HepG2 (cell line): Measurements from ENCODE around the gene LPIN3. TPM values are rescaled to one million over a fixed set of nuclear protein-coding genes. Genes with fewer than 3 reads are reported as not detected.

Experiments used
- ATAC-seq: fragments of 200-7000 bp; cut with Tn5 transposase; 3 replicates; pipeline ENCODE4 v1.9.1; 2020; ENCODE audit warnings: mild to moderate bottlenecking, moderate library complexity
- BruUV-seq: library from RNA; stranded (reverse); fragments of 400-500 nt; replicated peaks from 2 replicates; lab custom pipeline; 2021; lab: Mats Ljungman, UMichigan
- CTCF ChIA-PET: fragments of 300-600 bp; formaldehyde crosslinking; extraction: SDS; loops from one replicate; lab custom pipeline; 2021; ENCODE audit warnings: low total read pairs, inconsistent platforms, low intra/inter-chr PET ratio; lab: Yijun Ruan, JAX
- POLR2A ChIA-PET: fragments of 350-600 bp; sonication (Branson Sonifier 250); formaldehyde crosslinking; loops from one replicate; lab custom pipeline; 2020; ENCODE audit warnings: antibody characterized with exemption, inconsistent platforms; lab: Yijun Ruan, JAX
- DNase-seq: peaks from one replicate; pipeline ENCODE4 v3.0.0-alpha.2; 2015; ENCODE audit warnings: low spot score
- FAIRE-seq: peaks from 3 replicates; lab custom pipeline; 2011; peaks lifted over from hg19 to GRCh38; lab: Jason Lieb, UNC
- H2AFZ ChIP-seq: one replicate; pipeline ENCODE4 v1.6.1; 2011; ENCODE audit warnings: low read length, inconsistent platforms
- H3K27ac ChIP-seq: fragments of 300-600 bp; 3 replicates; pipeline ENCODE4 v1.8.0; 2011; ENCODE audit warnings: mixed run types, mild to moderate bottlenecking, mixed read lengths, low read length, inconsistent platforms; ENCODE audit not compliant: insufficient read depth; ENCODE audit errors: extremely low read length
- H3K27me3 ChIP-seq, 2 experiments: fragments of 200-600 bp in 1 of 2; 2 replicates in 1 of 2; 3 replicates in 1 of 2; pipeline versions ENCODE4 v1.6.0 to v1.8.0; 2011; ENCODE audit warnings: low read length in 2 of 2, mild to moderate bottlenecking in 2 of 2, moderate library complexity in 2 of 2, inconsistent platforms in 1 of 2; ENCODE audit not compliant: insufficient read depth in 2 of 2, control insufficient read depth in 1 of 2
- H3K36me3 ChIP-seq, 2 experiments: fragments of 200-600 bp in 1 of 2; replicated peaks in 1 of 2; 2 replicates in 1 of 2; 3 replicates in 1 of 2; pipeline versions ENCODE4 v1.5.1 to v1.8.0; 2011; ENCODE audit warnings: low read length in 2 of 2, inconsistent platforms in 1 of 2; ENCODE audit not compliant: insufficient read depth in 2 of 2, control insufficient read depth in 1 of 2
- H3K4me1 ChIP-seq: 2 replicates; pipeline ENCODE4 v1.5.1; 2012; ENCODE audit warnings: low read length, inconsistent platforms; ENCODE audit not compliant: insufficient read depth
- H3K4me2 ChIP-seq: 2 replicates; pipeline ENCODE4 v1.6.0; 2011; ENCODE audit warnings: low read depth, low read length, inconsistent platforms
- H3K4me3 ChIP-seq, 3 experiments: fragments of 200-600 bp in 1 of 3; sonication (generic), shearing (Covaris generic) in 1 of 3; replicated peaks in 1 of 3; 2 replicates each; pipeline ENCODE4 v1.5.1; 2011 to 2016; ENCODE audit warnings: low read length in 3 of 3, inconsistent platforms in 2 of 3, low read depth in 2 of 3, mild to moderate bottlenecking in 2 of 3, control low read depth in 1 of 3, mixed read lengths in 1 of 3; ENCODE audit not compliant: insufficient read depth in 1 of 3
- H3K79me2 ChIP-seq: one replicate; pipeline ENCODE4 v1.6.1; 2011; ENCODE audit warnings: low read length, inconsistent platforms; ENCODE audit not compliant: insufficient read depth
- H3K9ac ChIP-seq: 2 replicates; pipeline ENCODE4 v1.6.0; 2011; ENCODE audit warnings: mild to moderate bottlenecking, low read depth, low read length, inconsistent platforms; ENCODE audit not compliant: insufficient read depth
- H3K9me3 ChIP-seq: 2 replicates; pipeline ENCODE4 v1.5.1; 2012; ENCODE audit warnings: mild to moderate bottlenecking, low read length
- H4K20me1 ChIP-seq: 2 replicates; pipeline ENCODE4 v1.6.0; 2011; ENCODE audit warnings: inconsistent platforms, mild to moderate bottlenecking, low read length, moderate library complexity; ENCODE audit not compliant: insufficient read depth
- BORCS8-MEF2B ChIP-seq: sonication (generic); formaldehyde crosslinking; IDR thresholded peaks from 2 replicates; pipeline ENCODE4 v1.8.0; 2022; ENCODE audit warnings: mild to moderate bottlenecking, missing genetic modification reagents
- E2F5 ChIP-seq: sonication (generic); formaldehyde crosslinking; conservative IDR thresholded peaks from 2 replicates; pipeline ENCODE4 v1.4.0; 2020; ENCODE audit warnings: missing genetic modification reagents
- EZH2 ChIP-seq: conservative IDR thresholded peaks from 2 replicates; pipeline ENCODE4 v1.6.1; 2012; ENCODE audit warnings: mild to moderate bottlenecking, low read depth, low read length, moderate library complexity
- NFIB ChIP-seq: sonication (generic); formaldehyde crosslinking; IDR thresholded peaks from 2 replicates; pipeline ENCODE4 v1.9.0; 2021; ENCODE audit warnings: missing genetic modification reagents, mild to moderate bottlenecking, borderline replicate concordance
- SRSF9 ChIP-seq: fragments of 200-400 bp; formaldehyde crosslinking; IDR thresholded peaks from 2 replicates; pipeline ENCODE4 v1.6.1; 2018; ENCODE audit warnings: borderline replicate concordance, mild to moderate bottlenecking, low read depth, low read length; ENCODE audit not compliant: insufficient read depth, poor library complexity, severe bottlenecking
- ZBTB14 ChIP-seq: sonication (generic); formaldehyde crosslinking; IDR thresholded peaks from 2 replicates; pipeline ENCODE4 v1.4.0; 2020; ENCODE audit warnings: missing genetic modification reagents
- ZBTB4 ChIP-seq: sonication (generic); formaldehyde crosslinking; IDR thresholded peaks from 2 replicates; pipeline ENCODE4 v1.4.0; 2020; ENCODE audit warnings: missing genetic modification reagents, mild to moderate bottlenecking, borderline replicate concordance
- ZEB1 ChIP-seq: IDR thresholded peaks from 2 replicates; pipeline ENCODE4 v1.6.1; 2012; ENCODE audit warnings: mild to moderate bottlenecking, low read depth, inconsistent platforms; ENCODE audit not compliant: insufficient replicate concordance
- WGBS: methylation state at CpG from one replicate; pipeline ENCODE4 v1.1.6; 2017; ENCODE audit warnings: low lambda C conversion rate; 5-methylcytosine and 5-hydroxymethylcytosine counted together
- in situ Hi-C: cut with HindIII; loops from 2 replicates; pipeline ENCODE4 v1.10.0; 2017; ENCODE audit warnings: low pct_unique_long_range_greater_than_20kb; ENCODE audit not compliant: extremely low pct_ligation_motif_present
- intact Hi-C: fragments of 100-400 bp; cut with micrococcal nuclease; formaldehyde crosslinking; loops from one replicate; pipeline ENCODE4 v1.10.0; 2022; ENCODE audit not compliant: unreplicated experiment
- polyA plus RNA-seq, 8 experiments: library from polyadenylated mRNA; depleted of rRNA in 3 of 8; stranded (reverse) in 7 of 8; unstranded in 1 of 8; fragments of >200 nt; fragmentation: Illumina TruSeq in 4 of 8; extraction: Trizol in 4 of 8; gene quantifications; 2 replicates each; pipeline versions ENCODE4 v1.2.1 to v1.2.3, GENCODE V29; 2011 to 2016; ENCODE audit warnings: low read depth in 4 of 8, missing spikeins in 1 of 8, mixed read lengths in 1 of 8; ENCODE audit not compliant: insufficient read depth in 1 of 8
- total RNA-seq, 5 experiments: library from RNA; depleted of rRNA; stranded (reverse); fragments of >200 nt; fragmentation: Illumina TruSeq; extraction: Trizol; gene quantifications; 2 replicates each; pipeline ENCODE4 v1.2.3, GENCODE V29; 2016; ENCODE audit warnings: low read depth in 1 of 5

Gene LPIN3
- total and polyA plus RNA-seq, 2 of the 13 experiments (the other 11 are each of a cell fraction or from before 2014, with no cell fraction given): 14.2 to 28.6 TPM

GRCh38 chr20:41367393-41367695, 26.7 kb downstream of the LPIN3 start:
- Histone ChIP-seq H3K4me3 (peak overlapping the region in 1 of 3 experiments; percentile 66; a peak in 1 of 6 replicates), H3K27me3 (peaks cover 28 to 54% of the 10 kb centered on the region in 2 experiments), H2AFZ (no peak overlapping the region), H3K79me2 (no peaks in the 10 kb centered on the region), H3K4me2 (peak overlapping the region; percentile 80), H3K9me3 (no peaks in the 10 kb centered on the region), H3K36me3 (no peaks in the 10 kb centered on the region), H3K27ac (no peak overlapping the region), H3K9ac (no peak overlapping the region), H4K20me1 (no peaks in the 10 kb centered on the region), H3K4me1 (peaks cover 14% of the 10 kb centered on the region)
- no peak for DNase-seq
- ChIA-PET CTCF (no interaction called here), POLR2A (no interaction called here)
- no TSS peak for BruUV-seq
- TF ChIP-seq ZBTB14 (CRISPR knock-in tag) (no peak), ZBTB4 (0 out of 2 replicates have a peak, but pooled peaks have one; percentile 10), ZEB1 (no peak), NFIB (0 out of 2 replicates have a peak, but pooled peaks have one; percentile 48), SRSF9 (no peak), E2F5 (no peak), BORCS8-MEF2B (CRISPR knock-in tag) (0 out of 2 replicates have a peak, but pooled peaks have one; percentile 11), EZH2 (peak; percentile 77; the same call in 1 of the 2 replicates)
- no peak for FAIRE-seq
- ATAC-seq: peak; percentile 2; the same call in 2 of the 3 replicates
- intact Hi-C loops (no loop called here), in situ Hi-C loops (no loop called here)
- 53% methylated on average over 13 of the region's 13 CpGs for WGBS
